HG02798 (cell line): ENCODE measurements around the gene C9orf50.
"Not testable (repeated sequence)": the region's sequence is repeated elsewhere in the genome, so short reads cannot be mapped to it uniquely, and the experiment has no call there.

ENCODE experiments used
- ATAC-seq: cut with Tn5 transposase; IDR thresholded peaks from one replicate; pipeline ENCODE4 v1.9.1; 2021; ENCODE audit warnings: mild to moderate bottlenecking; ENCODE audit not compliant: unreplicated experiment, poor library complexity

Gene C9orf50, protein sequence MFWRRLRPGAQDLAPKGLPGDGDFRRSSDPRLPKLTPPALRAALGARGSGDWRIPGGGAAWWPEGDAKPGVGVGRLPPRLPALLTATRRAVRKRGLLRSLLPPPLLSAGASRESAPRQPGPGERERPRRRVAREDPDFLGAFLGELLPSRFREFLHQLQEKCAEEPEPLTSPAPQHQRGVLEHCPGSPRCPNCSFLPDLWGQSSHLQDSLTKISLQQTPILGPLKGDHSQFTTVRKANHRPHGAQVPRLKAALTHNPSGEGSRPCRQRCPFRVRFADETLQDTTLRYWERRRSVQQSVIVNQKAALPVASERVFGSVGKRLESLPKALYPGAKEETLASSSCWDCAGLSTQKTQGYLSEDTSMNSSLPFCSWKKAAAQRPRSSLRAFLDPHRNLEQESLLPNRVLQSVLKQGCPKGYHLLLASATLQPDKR

DNA sequence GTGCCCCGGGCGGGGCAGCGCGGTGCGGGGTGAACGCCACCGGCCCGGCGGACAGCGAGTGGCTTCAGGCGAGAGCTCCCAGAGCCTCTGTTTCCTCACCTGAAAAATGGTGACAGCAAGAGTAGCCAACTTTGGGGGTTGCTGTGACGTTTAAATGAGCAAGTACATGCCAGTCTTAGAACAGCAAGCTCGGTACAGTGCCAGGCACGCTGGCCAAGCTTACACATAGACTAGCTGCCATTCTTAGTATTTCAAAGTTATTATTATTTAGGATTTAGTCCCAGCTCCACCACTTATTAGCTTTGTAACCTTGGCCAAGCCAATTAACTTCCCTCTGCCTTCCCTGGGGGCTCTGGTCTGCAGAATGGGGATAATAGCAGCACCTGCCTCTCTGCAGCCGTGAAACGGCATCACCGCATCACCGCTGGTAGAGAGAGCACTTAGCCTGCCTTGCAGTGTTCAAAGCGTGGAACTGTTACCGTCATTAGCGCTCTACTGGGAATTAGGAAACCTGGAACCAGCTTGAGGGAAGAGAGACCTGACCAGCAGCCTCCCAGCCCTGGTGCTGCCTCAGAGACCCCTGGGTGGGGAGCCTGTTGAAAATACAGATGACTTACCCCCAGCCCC is at the start of gene C9orf50:
C9orf50 (minus strand) TSS at position 433 of the 627 bp plus-strand sequence. CDS start 527 bp downstream, outside the sequence.
- no peak for ATAC-seq

DNA sequence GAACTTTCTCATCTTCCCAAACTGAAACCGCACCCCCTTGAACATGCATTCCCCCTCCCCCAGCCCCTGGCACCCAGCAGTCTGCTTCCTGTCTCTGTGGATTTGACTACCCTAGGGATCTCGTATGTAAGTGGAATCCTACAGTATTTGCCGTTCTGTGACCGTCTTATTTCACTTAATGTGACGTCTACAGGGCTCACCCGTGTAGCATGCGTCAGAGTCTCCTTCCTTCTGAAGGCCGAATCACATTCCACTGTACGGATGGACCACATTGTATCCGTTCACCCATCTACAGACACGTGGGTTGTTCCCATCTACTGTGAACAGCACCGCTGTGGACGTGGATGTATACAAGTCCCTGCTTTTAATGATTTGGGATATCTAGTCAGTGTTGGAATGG is 49.0 kb upstream of the C9orf50 start:
- no peak for ATAC-seq

DNA sequence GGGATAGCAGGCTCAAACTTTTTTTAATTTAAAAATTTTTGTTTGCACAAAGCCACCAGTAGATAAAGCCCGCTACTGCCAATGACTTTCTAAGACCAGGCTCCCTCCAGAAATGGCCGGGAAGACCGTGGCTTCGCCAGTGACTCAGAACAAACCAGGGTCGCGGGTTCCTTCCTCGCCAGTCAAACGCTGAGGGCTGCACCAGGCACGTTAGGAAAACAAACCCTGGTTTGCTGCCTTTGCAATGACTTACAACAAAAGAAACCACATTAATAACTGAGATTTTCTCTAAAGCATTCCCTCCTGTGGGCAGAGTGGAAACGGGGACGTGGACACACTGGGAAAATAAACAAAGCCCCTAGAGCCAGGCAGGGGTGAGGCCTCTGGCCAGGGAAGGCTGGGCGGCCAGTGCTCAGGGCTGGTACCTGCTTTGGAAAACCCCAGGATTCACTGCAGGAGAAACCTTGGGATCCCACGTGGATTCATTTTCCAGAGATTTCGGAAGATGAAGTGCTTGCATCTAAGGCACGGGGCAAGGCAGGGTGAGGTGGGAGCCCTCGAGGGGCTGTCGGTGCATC is 48.3 kb upstream of the C9orf50 start:
- no peak for ATAC-seq

DNA sequence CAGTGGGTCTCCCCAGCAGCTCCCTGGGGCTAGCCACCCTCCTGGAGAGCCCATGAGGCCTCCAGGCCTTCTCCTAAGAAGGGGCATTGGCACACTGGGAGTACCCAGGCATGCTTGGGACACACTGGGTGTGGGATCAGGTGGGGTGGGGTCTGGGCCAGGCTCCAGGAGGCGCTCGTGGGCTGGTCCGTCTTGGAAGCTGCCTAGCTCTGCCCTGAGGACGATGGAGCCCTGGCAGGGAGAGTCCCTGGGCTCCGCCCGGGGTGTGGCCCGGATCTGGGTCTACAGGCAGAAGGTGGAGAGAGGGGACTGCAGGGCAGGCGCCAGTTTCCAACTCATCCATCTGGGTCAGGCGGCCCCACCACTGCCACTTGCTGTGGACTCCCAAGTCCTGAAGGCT is 46.9 kb upstream of the C9orf50 start:
- no peak for ATAC-seq

DNA sequence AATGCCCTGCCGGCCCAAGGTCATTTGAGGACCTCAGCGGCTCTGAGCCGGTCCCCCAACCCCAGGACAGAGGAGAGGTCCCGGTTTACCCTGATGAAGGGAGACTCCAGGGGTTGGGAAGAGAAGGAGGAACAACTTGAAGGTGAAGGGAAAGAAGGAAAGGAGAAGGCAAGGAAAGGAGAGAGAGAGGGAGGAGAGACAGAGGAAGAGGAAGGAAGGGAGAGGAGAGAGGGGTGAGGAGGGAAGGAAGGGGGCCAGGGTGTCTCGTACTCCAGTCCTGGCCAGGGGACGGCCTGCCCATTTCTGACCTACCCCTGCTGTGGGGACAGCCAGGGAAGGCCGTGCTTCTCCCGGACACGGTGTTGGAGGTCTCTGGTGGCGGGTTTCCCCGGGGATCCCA is 46.5 kb upstream of the C9orf50 start:
- no peak for ATAC-seq

DNA sequence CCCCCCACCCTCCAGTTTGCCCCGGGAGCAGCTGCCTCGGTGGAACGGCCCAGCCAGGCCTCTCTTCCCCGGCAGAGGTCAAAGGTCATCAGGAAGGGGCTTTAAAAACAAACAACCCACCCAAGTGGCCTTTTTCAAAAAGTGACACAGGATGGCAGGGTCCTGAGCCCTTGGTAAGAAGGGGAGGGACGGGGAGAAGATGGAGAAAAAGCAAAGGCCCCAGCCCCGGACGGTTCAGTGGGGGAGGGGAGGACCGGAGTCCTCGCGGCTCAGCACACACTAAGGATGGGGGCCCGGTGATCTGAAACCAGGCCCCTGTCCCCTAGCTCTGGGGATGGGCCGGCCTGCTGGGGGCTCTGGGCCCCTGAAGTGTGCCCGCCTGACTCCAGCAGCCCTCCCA is 45.7 kb upstream of the C9orf50 start:
- ATAC-seq, result no peak

DNA sequence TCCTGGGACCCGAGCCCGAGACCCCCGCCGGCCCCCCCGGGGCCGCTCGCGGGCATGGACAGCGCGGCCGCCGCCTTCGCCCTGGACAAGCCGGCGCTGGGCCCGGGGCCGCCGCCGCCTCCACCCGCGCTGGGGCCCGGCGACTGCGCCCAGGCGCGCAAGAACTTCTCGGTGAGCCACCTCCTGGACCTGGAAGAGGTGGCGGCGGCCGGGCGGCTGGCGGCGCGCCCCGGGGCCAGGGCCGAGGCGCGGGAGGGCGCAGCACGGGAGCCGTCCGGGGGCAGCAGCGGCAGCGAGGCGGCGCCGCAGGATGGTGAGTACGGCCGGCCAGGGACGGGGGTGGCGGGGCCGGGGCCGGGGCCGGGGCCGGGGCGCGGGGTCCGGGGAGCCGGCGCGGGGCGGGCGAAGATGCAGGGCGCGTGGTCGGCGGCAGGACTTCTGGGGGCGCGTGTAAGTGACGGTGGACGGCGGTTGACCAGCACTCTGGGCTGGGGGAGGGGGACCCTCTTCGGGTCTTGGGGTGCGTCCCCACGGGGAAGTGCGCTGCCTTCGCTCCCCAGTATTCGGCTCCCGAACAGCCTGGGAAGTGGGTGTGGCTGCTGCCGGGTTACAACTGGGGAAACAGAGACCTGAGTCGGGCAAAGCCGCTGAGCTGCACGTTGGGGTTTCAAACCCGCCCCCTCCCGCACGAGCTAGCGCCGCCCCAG is 45.1 kb upstream of the C9orf50 start:
- ATAC-seq, result no peak

DNA sequence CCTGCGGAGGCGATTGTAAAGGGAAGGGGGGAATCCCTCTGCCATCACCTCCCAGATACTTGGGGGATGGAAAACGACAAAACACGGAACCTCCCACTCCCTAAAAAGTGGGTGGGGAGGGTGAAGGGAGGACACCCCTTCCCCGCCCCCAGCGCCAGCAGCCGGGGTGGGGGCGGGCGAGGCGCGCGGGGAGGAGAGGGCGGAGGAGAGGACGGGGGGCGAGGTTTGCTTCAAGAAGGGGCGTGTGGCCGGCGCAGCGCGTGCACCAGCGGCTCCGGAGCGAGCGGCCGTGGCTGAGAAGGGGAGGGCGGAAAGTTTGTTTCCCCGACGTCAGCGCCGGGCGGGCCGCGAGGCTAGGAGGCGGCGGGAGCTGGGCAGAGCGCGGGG is 44.5 kb upstream of the C9orf50 start, which contains the start of gene PRRX2:
PRRX2 (plus strand) TSS at position 259 of the 387 bp plus-strand sequence. CDS start 221 bp downstream, outside the sequence.
- no peak for ATAC-seq

DNA sequence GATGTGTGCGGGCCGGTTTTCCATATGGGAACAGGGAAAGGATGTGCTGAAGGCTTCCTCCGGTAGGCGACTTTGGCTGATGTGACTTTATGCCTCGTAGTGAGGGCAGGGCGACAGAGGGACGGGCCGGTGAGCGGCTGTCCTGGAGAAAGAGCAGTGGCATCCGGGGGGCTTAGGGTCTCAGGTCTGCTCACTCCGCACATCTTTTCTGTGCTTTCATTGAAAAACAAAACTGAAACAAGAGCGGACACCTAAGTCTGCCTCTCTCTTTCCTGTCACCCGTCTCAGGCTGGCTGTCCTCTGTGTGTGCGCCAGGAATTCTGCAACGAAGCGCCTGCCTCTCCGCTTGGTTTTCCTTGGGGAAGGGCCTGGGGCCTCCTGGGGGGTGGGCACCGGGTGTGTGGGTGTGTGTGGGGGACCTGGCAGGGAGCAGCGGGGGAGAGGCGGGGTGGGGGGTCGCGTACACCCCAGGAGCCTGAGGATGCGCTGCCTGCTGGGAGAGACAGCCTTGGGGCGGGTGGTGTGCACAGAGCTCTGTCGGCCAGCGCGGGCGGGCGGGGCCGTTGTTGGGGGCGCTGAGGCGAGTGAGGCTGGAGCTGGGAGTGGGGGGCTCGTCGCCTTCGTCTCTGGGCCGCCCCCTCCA is 44.0 kb upstream of the C9orf50 start:
- no peak for ATAC-seq

DNA sequence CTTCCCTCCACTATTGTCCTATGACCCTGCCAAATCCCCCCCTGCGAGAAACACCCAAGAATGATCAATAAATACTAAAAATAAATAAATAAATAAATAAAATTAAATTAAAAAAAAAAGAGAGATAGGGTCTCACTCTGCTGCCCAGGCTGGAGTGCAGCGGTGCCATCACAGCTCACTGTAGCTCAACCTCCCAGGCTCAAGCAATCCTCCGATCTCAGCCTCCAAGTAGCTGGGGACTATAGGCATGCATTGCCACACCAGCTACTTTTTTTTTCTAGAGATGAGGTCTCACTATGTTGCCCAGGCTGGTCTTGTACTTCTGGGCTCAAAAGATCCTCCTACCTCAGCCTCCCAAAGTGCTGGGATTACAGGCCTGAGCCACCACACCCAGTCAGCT is 41.3 kb upstream of the C9orf50 start:
- not testable (repeated sequence) for ATAC-seq

DNA sequence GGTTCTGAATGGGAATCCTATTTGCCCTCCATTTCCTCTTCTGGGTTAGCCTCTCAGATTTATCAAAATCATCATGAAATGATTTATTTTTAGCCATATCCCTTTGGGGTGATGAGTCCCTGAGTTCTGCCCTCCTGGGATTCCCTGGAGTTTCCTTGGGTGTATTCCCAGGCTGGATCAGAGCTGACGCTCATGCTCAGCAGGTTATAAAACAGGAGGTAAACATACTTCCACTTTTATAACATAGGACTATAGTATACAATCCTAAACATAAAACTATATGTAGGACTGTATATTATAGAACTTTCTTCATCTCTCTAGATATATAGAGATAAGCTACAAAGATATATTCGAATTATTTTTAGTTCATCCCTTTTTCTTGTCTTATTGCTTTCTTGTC is 40.1 kb upstream of the C9orf50 start:
- ATAC-seq, result no peak

DNA sequence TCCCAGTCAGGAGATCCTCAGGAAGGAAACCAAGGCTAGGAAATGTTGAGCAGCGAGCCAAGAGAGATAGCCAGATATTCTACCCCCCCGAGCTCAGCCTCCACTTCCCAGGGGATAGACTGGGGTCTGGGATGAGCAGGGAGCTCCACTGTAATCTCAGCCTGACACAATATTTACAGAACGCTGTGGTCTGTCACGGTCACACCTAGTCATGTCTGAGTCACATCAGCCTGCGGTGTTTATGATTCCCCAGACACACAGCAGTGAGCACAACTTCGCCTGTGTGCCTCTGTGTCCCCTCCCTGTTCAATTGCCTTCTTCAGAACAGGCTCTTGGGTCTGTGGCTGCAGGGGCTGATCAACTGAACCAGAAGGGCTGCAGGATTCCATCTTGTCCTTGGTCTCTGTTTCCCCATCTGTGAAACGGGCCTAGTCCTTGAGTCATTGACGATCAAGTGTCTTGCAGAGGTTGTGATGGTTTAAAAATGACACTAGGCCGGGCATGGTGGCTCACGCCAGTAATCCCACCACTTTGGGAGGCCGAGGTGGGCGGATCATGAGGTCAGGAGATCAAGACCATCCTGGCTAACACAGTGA is 36.0 kb upstream of the C9orf50 start:
- ATAC-seq, result no peak

DNA sequence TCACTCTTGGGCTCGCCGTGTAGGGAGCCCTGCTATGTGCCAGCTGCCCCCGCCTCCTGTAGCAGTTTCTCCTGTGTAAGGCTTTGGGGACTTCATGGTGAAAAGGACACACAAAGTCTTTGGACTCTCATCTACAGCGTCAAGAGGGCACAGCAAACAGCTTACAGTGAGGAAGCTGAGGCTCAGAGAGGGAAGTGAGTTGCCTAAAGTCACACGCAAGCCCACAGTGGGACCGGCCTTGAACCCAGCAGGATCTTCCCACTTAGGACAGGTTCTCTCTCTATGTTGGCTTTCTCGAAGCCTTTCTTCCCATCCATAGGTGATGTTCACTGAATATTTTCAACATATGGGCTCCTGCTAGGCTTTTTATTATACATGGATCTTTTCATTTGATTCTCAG is 34.8 kb upstream of the C9orf50 start:
- ATAC-seq, result no peak

DNA sequence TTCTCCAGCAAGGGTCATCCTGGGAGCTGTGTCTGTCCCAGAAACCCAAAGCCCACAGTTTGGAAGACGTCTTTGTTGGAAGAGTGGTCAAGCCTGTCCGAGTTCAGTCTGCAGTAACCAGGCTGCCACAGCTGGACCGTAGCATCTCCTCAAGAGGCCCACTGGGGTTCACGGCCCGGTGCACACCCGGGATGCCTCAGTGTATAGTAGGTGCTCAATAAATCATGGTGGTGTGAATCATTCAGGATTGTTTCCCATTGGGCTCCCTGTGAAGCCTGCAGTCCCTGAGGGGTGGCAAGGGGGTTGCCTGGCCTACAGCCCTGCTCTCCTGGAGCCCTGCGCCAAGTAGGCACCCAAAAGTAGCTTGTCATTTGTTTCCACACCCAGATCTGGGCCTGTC is 34.3 kb upstream of the C9orf50 start:
- ATAC-seq, result no peak

DNA sequence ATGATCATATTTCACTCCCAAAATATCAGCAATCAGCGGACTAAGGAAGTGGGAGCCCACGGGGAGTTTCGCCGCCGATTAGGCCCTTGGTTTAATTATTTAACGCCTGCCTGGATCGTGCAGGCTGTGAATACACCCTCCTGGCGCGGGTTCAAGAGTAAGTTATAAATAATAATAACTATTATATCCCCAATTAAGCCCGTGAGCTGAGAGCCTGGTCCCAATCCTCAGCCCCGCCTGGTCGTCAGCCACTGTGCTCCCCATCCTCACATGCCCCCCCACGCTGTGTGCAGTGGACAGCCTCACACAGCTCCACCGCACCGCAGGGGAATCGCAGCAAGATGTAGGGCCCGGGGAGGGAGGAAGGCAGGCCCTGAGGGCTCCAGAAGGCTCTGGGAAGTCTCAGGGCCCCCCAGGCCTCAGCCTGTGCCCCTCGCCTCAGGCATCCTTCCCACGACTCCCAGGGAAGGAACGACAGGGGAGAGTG is 33.7 kb upstream of the C9orf50 start:
- ATAC-seq, result no peak

DNA sequence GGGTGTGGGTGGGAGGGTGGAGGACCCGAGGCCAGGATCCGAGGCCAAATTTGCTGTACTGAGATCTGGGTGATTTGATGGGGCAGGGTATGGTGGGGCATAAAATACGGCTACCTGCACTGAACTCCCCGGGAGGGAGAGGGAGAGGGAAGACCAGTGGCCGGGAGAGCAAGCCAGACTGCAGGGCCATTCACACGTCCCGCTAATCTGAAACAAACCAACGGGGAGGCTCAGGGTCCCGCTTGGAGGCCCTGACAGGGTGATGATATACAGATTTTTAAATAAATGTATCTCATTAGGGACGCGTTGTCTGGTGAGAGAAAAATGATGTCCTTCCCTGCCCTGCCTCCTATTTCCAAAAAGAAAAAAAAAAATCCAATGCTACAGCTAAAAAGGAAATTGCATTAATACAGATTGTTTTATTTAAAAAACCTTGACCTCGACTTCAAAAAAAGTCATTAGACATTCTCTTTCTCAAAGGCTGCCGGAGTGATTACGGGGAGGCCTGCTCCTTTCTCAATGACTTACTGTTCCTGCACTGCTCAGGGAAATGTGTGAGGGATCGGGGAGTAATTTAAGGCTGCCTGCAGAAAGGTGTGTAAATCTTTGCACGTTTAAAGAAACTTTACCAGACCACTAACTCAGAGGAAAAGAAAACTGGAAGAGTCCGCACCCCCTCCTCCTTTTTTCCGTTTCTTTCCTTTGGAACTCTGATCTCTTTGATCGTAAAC is 33.1 kb upstream of the C9orf50 start:
- ATAC-seq, result no peak

DNA sequence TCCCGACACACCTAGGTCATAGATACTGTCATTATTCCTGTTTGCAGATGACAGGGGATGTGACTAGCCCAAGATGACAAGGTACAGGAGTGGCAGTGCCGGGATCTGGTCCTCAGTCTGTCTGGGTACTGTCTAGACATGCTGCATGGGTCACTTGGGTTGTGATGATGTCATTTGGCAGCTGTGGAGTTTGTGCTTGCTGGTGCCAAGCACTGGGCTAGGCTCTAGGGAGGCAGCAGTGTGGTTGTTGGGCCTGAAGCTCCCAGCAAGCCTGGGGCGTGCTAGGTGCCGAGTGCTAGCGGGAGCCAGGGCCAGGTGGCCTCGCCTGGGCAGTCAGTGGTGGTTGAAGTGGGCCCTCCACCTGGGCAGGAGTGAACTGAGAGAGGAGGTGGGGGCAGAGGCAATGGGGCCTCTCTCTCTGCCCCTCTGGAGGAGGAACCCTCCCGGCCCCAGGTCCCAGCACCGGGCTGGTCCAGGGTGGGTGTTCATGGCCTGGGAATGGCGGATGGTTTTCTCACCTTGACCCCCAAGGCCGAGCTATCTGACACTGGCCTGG is 29.9 kb upstream of the C9orf50 start:
- no peak for ATAC-seq

DNA sequence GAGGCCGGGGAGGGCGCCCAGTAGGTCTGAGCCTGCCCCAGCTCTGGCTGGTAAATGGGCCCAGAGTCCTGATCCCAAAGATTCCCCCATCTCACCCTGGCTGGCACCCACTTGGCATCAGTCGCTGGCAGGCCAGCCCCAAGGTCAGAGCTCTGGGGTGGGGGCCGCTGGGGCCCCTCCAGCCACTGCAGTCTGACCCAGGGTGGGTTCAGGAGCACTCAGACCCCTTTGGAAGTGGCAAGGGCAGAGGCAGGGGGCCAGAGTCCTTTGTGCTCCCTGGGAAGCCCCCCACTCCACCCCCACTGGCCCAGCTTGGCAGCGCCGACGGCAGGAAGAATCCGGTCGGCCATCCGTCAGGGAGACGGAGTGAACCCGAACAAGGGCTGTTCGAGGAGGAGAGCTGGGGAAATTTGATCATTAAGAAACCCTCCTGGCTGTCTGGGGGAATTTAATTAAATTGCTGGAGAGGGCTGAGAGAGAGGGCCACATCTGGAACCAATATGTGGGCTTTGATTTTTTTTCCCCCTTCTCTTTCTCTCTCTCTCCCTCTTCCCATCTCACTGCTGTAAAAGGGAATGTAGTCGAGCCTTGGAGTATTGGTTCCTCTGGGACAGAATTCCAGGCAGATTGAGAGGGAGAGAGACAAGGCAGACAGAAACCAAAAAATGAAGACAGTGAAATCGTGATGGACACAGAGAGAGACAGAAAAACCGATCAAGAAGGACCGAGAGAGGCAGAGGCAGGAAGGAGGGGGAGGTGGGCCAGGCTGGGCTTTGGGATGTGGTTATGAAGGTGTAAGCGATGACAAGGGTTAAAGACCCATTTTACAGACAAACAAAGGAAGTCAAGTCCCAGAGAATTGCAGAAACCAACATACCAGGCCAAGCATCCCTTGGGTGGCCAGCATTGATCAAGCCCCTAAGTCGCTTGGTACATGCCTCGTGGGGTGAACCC is 29.1 kb upstream of the C9orf50 start:
- ATAC-seq, result no peak
